B cell (primary cell): ENCODE measurements around the gene CES4A.

Source experiments
- EZH2 ChIP-seq: IDR thresholded peaks from 2 replicates; pipeline ENCODE4 v1.6.1; 2012; ENCODE audit warnings: borderline replicate concordance, low read depth, mild to moderate bottlenecking, moderate library complexity, low read length; ENCODE audit not compliant: insufficient read depth, poor library complexity, severe bottlenecking
- TF ChIP-seq, protein P1 (sequence below): fragments of 200-600 bp; IDR thresholded peaks from one replicate; pipeline ENCODE4 v1.8.0; 2022; ENCODE audit warnings: antibody characterized with exemption, mild to moderate bottlenecking

DNA sequence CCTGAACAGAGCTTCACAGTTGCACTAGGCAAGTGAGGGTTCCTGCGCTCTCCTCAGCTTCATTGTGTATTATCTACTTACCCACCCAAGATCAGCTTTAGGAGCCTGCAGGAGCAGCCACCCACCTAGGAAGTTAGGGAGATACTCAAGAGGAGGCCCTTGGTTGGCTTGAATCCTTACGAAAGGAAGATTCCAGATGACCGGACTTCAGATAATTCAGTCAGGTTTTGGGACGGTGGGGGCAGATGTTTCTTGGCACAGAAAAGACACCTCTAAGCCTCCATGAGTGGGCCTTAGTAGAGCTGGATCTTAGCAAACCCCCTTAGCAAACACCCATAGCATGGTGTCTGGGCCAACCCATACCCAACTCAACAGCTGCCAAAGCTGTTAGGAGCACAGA is 38.2 kb downstream of the CES4A start:
- no peak for TF ChIP-seq EZH2
- TF ChIP-seq, protein P1, sequence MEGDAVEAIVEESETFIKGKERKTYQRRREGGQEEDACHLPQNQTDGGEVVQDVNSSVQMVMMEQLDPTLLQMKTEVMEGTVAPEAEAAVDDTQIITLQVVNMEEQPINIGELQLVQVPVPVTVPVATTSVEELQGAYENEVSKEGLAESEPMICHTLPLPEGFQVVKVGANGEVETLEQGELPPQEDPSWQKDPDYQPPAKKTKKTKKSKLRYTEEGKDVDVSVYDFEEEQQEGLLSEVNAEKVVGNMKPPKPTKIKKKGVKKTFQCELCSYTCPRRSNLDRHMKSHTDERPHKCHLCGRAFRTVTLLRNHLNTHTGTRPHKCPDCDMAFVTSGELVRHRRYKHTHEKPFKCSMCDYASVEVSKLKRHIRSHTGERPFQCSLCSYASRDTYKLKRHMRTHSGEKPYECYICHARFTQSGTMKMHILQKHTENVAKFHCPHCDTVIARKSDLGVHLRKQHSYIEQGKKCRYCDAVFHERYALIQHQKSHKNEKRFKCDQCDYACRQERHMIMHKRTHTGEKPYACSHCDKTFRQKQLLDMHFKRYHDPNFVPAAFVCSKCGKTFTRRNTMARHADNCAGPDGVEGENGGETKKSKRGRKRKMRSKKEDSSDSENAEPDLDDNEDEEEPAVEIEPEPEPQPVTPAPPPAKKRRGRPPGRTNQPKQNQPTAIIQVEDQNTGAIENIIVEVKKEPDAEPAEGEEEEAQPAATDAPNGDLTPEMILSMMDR = no peak
